GM21360 (cell line): ENCODE measurements around the gene LPIN3.
"Not testable (repeated sequence)": the region's sequence is repeated elsewhere in the genome, so short reads cannot be mapped to it uniquely, and the experiment has no call there.

Source experiments
- ATAC-seq: cut with Tn5 transposase; IDR thresholded peaks from one replicate; pipeline ENCODE4 v1.9.1; 2021; ENCODE audit warnings: mild to moderate bottlenecking, moderate library complexity; ENCODE audit not compliant: unreplicated experiment

LPIN3 gene

GRCh38 chr20:41340327-41341055 is at the start of gene LPIN3:
Gene LPIN3 (plus strand): TSS chr20:41340821. CDS start chr20:41345804, 4,983 bp downstream.
- no peak for ATAC-seq

- ATAC-seq: no peak
Measured at GRCh38 chr20:41293269-41294037, 47.2 kb upstream of the LPIN3 start.

GRCh38 chr20:41299899-41300298 is 40.7 kb upstream of the LPIN3 start:
- ATAC-seq: no peak

- ATAC-seq: no peak
Measured at GRCh38 chr20:41300383-41300782, 40.2 kb upstream of the LPIN3 start.

- ATAC-seq: no peak
Measured at GRCh38 chr20:41300886-41301285, 39.7 kb upstream of the LPIN3 start.

GRCh38 chr20:41304002-41304401 is 36.6 kb upstream of the LPIN3 start:
- ATAC-seq: no peak

- no peak for ATAC-seq
Measured at GRCh38 chr20:41304424-41305079, 36.1 kb upstream of the LPIN3 start.

- ATAC-seq: peak; percentile 74
Measured at GRCh38 chr20:41306061-41306727, 34.4 kb upstream of the LPIN3 start.

GRCh38 chr20:41307021-41307420 is 33.6 kb upstream of the LPIN3 start:
- no peak for ATAC-seq

- ATAC-seq: no peak
Measured at GRCh38 chr20:41308290-41308711, 32.3 kb upstream of the LPIN3 start.

GRCh38 chr20:41308726-41309413 is 31.8 kb upstream of the LPIN3 start:
- no peak for ATAC-seq

- no peak for ATAC-seq
Measured at GRCh38 chr20:41309817-41310216, 30.8 kb upstream of the LPIN3 start.

- ATAC-seq: not testable (repeated sequence)
Measured at GRCh38 chr20:41312009-41312408, 28.6 kb upstream of the LPIN3 start.

GRCh38 chr20:41314386-41314785 is 26.2 kb upstream of the LPIN3 start:
- no peak for ATAC-seq

- ATAC-seq: no peak
Measured at GRCh38 chr20:41316051-41316450, 24.6 kb upstream of the LPIN3 start.

GRCh38 chr20:41316602-41317545 is 23.7 kb upstream of the LPIN3 start:
- ATAC-seq: peak; percentile 50

GRCh38 chr20:41317546-41318270 is 22.9 kb upstream of the LPIN3 start, which contains the start of gene ZHX3:
Gene ZHX3 (minus strand): TSS chr20:41317731. CDS start chr20:41204916, 112,815 bp downstream.
- peak; percentile 92 for ATAC-seq

- ATAC-seq: no peak
Measured at GRCh38 chr20:41318271-41318649, 22.4 kb upstream of the LPIN3 start.

- ATAC-seq: no peak
Measured at GRCh38 chr20:41320441-41320840, 20.2 kb upstream of the LPIN3 start.
